Measurements from ENCODE around the gene PLIN5.

The PLIN5 gene

GRCh38 chr19:4495471-4495870, 39.6 kb downstream of the PLIN5 start:
- Histone ChIP-seq H3K18ac (ENCODE audit: low read length) (no peak overlapping the region), H3K27me3 (ENCODE audit: insufficient read depth, low read length) (no peaks in the 10 kb centered on the region), H2AK5ac (ENCODE audit: low read length) (no peak overlapping the region), H3K14ac (ENCODE audit: low read length) (no peak overlapping the region), H4K8ac (ENCODE audit: low read depth, low read length) (no peak overlapping the region), H2BK120ac (ENCODE audit: insufficient read depth, low read length, poor library complexity) (no peak overlapping the region), H4K12ac (ENCODE audit: low read depth, low read length) (no peak overlapping the region), H3K4me2 (ENCODE audit: low read length) (no peak overlapping the region), H2BK5ac (ENCODE audit: low read depth, low read length, poor library complexity) (no peak overlapping the region), H3K23ac (ENCODE audit: low read length) (no peak overlapping the region), H3K4me3 (ENCODE audit: low read depth, low read length) (no peak overlapping the region), H3K9ac (ENCODE audit: low read length) (no peak overlapping the region), H3K36me3 (ENCODE audit: control insufficient read depth in 1 of 2, insufficient read depth in 2 of 2, low read length in 2 of 2) (peaks cover 74 to 87% of the 10 kb centered on the region in 2 experiments), H3K79me1 (ENCODE audit: low read length) (no peaks in the 10 kb centered on the region), H3K9me3 (ENCODE audit: insufficient read depth, low read depth, low read length) (peaks cover 10% of the 10 kb centered on the region), H2AFZ (ENCODE audit: insufficient read depth, low read length, poor library complexity) (no peak overlapping the region), H3K27ac (ENCODE audit: low read depth, low read length) (no peak overlapping the region), H3K4ac (ENCODE audit: low read depth, low read length) (no peak overlapping the region), H4K91ac (ENCODE audit: low read depth, low read length) (no peak overlapping the region), H3K79me2 (ENCODE audit: control insufficient read depth, insufficient read depth, low read length, poor library complexity) (no peaks in the 10 kb centered on the region), H2BK12ac (ENCODE audit: low read length) (no peak overlapping the region), H3K4me1 (ENCODE audit: control insufficient read depth in 1 of 2, insufficient read depth in 2 of 2, low read length in 2 of 2) (no peaks in the 10 kb centered on the region)
- no CpG with 5 or more reads among the region's 12 CpGs for WGBS (ENCODE audit: extremely low coverage, insufficient coverage, insufficient read length)
- DNase-seq, result peak in 1 of 2 donors; percentile 19

GRCh38 chr19:4494691-4495064, 40.3 kb downstream of the PLIN5 start:
- no CpG with 5 or more reads among the region's 8 CpGs for WGBS (ENCODE audit: extremely low coverage, insufficient coverage, insufficient read length)
- H3K4me2 ChIP-seq (ENCODE audit: low read length), result no peak overlapping the region
- H2BK120ac ChIP-seq (ENCODE audit: insufficient read depth, low read length, poor library complexity), result no peak overlapping the region
- no peaks in the 10 kb centered on the region for H3K27me3 ChIP-seq (ENCODE audit: insufficient read depth, low read length)
- H2BK12ac ChIP-seq (ENCODE audit: low read length), result no peak overlapping the region
- no peaks in the 10 kb centered on the region for H3K79me2 ChIP-seq (ENCODE audit: control insufficient read depth, insufficient read depth, low read length, poor library complexity)
- no peaks in the 10 kb centered on the region for H3K4me1 ChIP-seq (ENCODE audit: control insufficient read depth in 1 of 2, insufficient read depth in 2 of 2, low read length in 2 of 2)
- H4K91ac ChIP-seq (ENCODE audit: low read depth, low read length), result no peak overlapping the region
- H3K27ac ChIP-seq (ENCODE audit: low read depth, low read length), result no peak overlapping the region
- peaks cover 10% of the 10 kb centered on the region for H3K9me3 ChIP-seq (ENCODE audit: insufficient read depth, low read depth, low read length)
- H3K4me3 ChIP-seq (ENCODE audit: low read depth, low read length), result no peak overlapping the region
- H3K36me3 ChIP-seq (ENCODE audit: control insufficient read depth in 1 of 2, insufficient read depth in 2 of 2, low read length in 2 of 2), result peaks cover 76 to 85% of the 10 kb centered on the region in 2 experiments
- H3K14ac ChIP-seq (ENCODE audit: low read length), result no peak overlapping the region
- no peak overlapping the region for H3K4ac ChIP-seq (ENCODE audit: low read depth, low read length)
- H2AK5ac ChIP-seq (ENCODE audit: low read length), result no peak overlapping the region
- no peak for DNase-seq
- no peak overlapping the region for H4K12ac ChIP-seq (ENCODE audit: low read depth, low read length)
- no peaks in the 10 kb centered on the region for H3K79me1 ChIP-seq (ENCODE audit: low read length)
- no peak overlapping the region for H4K8ac ChIP-seq (ENCODE audit: low read depth, low read length)
- no peak overlapping the region for H2BK5ac ChIP-seq (ENCODE audit: low read depth, low read length, poor library complexity)
- no peak overlapping the region for H3K9ac ChIP-seq (ENCODE audit: low read length)
- no peak overlapping the region for H3K23ac ChIP-seq (ENCODE audit: low read length)
- no peak overlapping the region for H3K18ac ChIP-seq (ENCODE audit: low read length)
- no peak overlapping the region for H2AFZ ChIP-seq (ENCODE audit: insufficient read depth, low read length, poor library complexity)

- H3K36me3 ChIP-seq (ENCODE audit: control insufficient read depth in 1 of 2, insufficient read depth in 2 of 2, low read length in 2 of 2), result peaks cover 77 to 82% of the 10 kb centered on the region in 2 experiments
Observed at GRCh38 chr19:4493929-4494690, 40.9 kb downstream of the PLIN5 start.

GRCh38 chr19:4493104-4493928, 41.7 kb downstream of the PLIN5 start:
- Histone ChIP-seq H3K4me2 (ENCODE audit: low read length) (no peak overlapping the region), H3K4me1 (ENCODE audit: control insufficient read depth in 1 of 2, insufficient read depth in 2 of 2, low read length in 2 of 2) (no peaks in the 10 kb centered on the region), H3K27ac (ENCODE audit: low read depth, low read length) (no peak overlapping the region), H3K36me3 (ENCODE audit: control insufficient read depth in 1 of 2, insufficient read depth in 2 of 2, low read length in 2 of 2) (peaks cover 77 to 80% of the 10 kb centered on the region in 2 experiments), H3K14ac (ENCODE audit: low read length) (no peak overlapping the region), H3K9me3 (ENCODE audit: insufficient read depth, low read depth, low read length) (peaks cover 10% of the 10 kb centered on the region), H3K9ac (ENCODE audit: low read length) (no peak overlapping the region), H3K79me2 (ENCODE audit: control insufficient read depth, insufficient read depth, low read length, poor library complexity) (no peaks in the 10 kb centered on the region), H3K4ac (ENCODE audit: low read depth, low read length) (no peak overlapping the region), H3K27me3 (ENCODE audit: insufficient read depth, low read length) (no peaks in the 10 kb centered on the region), H3K18ac (ENCODE audit: low read length) (no peak overlapping the region), H4K8ac (ENCODE audit: low read depth, low read length) (no peak overlapping the region), H2AK5ac (ENCODE audit: low read length) (no peak overlapping the region), H3K79me1 (ENCODE audit: low read length) (no peaks in the 10 kb centered on the region), H3K23ac (ENCODE audit: low read length) (no peak overlapping the region), H2BK120ac (ENCODE audit: insufficient read depth, low read length, poor library complexity) (no peak overlapping the region), H3K4me3 (ENCODE audit: low read depth, low read length) (peak overlapping the region; percentile 31), H4K91ac (ENCODE audit: low read depth, low read length) (no peak overlapping the region), H2BK5ac (ENCODE audit: low read depth, low read length, poor library complexity) (no peak overlapping the region), H2BK12ac (ENCODE audit: low read length) (no peak overlapping the region), H4K12ac (ENCODE audit: low read depth, low read length) (no peak overlapping the region), H2AFZ (ENCODE audit: insufficient read depth, low read length, poor library complexity) (no peak overlapping the region)
- DNase-seq, result no peak
- no CpG with 5 or more reads among the region's 41 CpGs for WGBS (ENCODE audit: extremely low coverage, insufficient coverage, insufficient read length)

More at GRCh38 chr19:4493929-4494690, 40.9 kb downstream of the PLIN5 start:
- Histone ChIP-seq H2BK12ac (ENCODE audit: low read length) (no peak overlapping the region), H3K9me3 (ENCODE audit: insufficient read depth, low read depth, low read length) (peaks cover 10% of the 10 kb centered on the region), H2AFZ (ENCODE audit: insufficient read depth, low read length, poor library complexity) (no peak overlapping the region), H3K4me3 (ENCODE audit: low read depth, low read length) (no peak overlapping the region), H3K18ac (ENCODE audit: low read length) (no peak overlapping the region), H2BK120ac (ENCODE audit: insufficient read depth, low read length, poor library complexity) (no peak overlapping the region), H3K79me2 (ENCODE audit: control insufficient read depth, insufficient read depth, low read length, poor library complexity) (no peaks in the 10 kb centered on the region), H4K8ac (ENCODE audit: low read depth, low read length) (no peak overlapping the region), H4K91ac (ENCODE audit: low read depth, low read length) (no peak overlapping the region), H3K27me3 (ENCODE audit: insufficient read depth, low read length) (no peaks in the 10 kb centered on the region), H3K4ac (ENCODE audit: low read depth, low read length) (no peak overlapping the region), H3K79me1 (ENCODE audit: low read length) (no peaks in the 10 kb centered on the region), H3K27ac (ENCODE audit: low read depth, low read length) (no peak overlapping the region), H3K4me2 (ENCODE audit: low read length) (no peak overlapping the region), H2BK5ac (ENCODE audit: low read depth, low read length, poor library complexity) (no peak overlapping the region), H3K23ac (ENCODE audit: low read length) (no peak overlapping the region), H3K14ac (ENCODE audit: low read length) (no peak overlapping the region), H2AK5ac (ENCODE audit: low read length) (no peak overlapping the region), H4K12ac (ENCODE audit: low read depth, low read length) (no peak overlapping the region), H3K4me1 (ENCODE audit: control insufficient read depth in 1 of 2, insufficient read depth in 2 of 2, low read length in 2 of 2) (no peaks in the 10 kb centered on the region), H3K9ac (ENCODE audit: low read length) (no peak overlapping the region)
- no peak for DNase-seq
- no CpG with 5 or more reads among the region's 61 CpGs for WGBS (ENCODE audit: extremely low coverage, insufficient coverage, insufficient read length)
